ENCODE results near the gene TMED1. TPM values are rescaled to one million over a fixed set of nuclear protein-coding genes. Genes with fewer than 3 reads are reported as not detected.

Gene TMED1
- total RNA-seq, 3 donors from 2014 or later: 27.2 to 51.2 (median 42.4) TPM

- Histone ChIP-seq H3K27me3 (no peaks in the 10 kb centered on the region), H3K4me3 (no peak overlapping the region), H3K27ac (no peak overlapping the region), H3K4me1 (no peaks in the 10 kb centered on the region), H3K36me3 (peaks cover 18% of the 10 kb centered on the region), H3K9me3 (no peaks in the 10 kb centered on the region)
- TF ChIP-seq CTCF (IDR thresholded peaks at IDR 0.05) (no peak), POLR2AphosphoS5 (IDR thresholded peaks at IDR 0.05) (no peak)
- intact Hi-C loops (cut with DNase I; ENCODE audit: low total_unique reads): no loop called here
- DNase-seq (ENCODE audit: low spot score in 2 of 2): no peak
These were observed 53.2 kb downstream of the TMED1 start for GRCh38 chr19:10782795-10783194.

Other genes with a start within 250 kb of the TMED1 start
- 10 to 100 TPM in 2 of 3 donors, not detected in 1; 34.1 to 49.9 TPM for gene AP1M2, start 248.9 kb downstream of the TMED1 start, total RNA-seq
- 10 to 100 TPM; 63.0 to 92.5 (median 67.5) TPM for gene SLC44A2, start 210.7 kb downstream of the TMED1 start, total RNA-seq
- 100 to 1,000 TPM in 2 of 3 donors, 10 to 100 TPM in 1; 80.2 to 166 (median 115) TPM for gene ILF3, start 181.9 kb downstream of the TMED1 start, total RNA-seq
- gene QTRT1, start 134.8 kb downstream of the TMED1 start, total RNA-seq: 10 to 100 TPM; 29.0 to 47.5 (median 31.2) TPM
- 10 to 100 TPM; 83.1 to 98.6 (median 84.5) TPM for gene DNM2, start 118.1 kb downstream of the TMED1 start, total RNA-seq
- gene C19orf38, start 12.2 kb upstream of the TMED1 start, total RNA-seq: 1 to 10 TPM; 1.3 to 2.7 (median 2.0) TPM
- gene CARM1, start 35.3 kb upstream of the TMED1 start, total RNA-seq: 10 to 100 TPM; 11.6 to 17.3 (median 17.0) TPM
- 10 to 100 TPM; 40.3 to 68.6 (median 59.6) TPM for gene YIPF2, start 92.4 kb upstream of the TMED1 start, total RNA-seq
- 10 to 100 TPM; 21.1 to 31.6 (median 21.6) TPM for gene TIMM29, start 92.6 kb upstream of the TMED1 start, total RNA-seq
- gene SMARCA4, start 124.8 kb upstream of the TMED1 start, total RNA-seq: 10 to 100 TPM; 36.8 to 78.3 (median 72.4) TPM

Data from breast epithelium (tissue), 4 donors.